Measurements from ENCODE around the gene LRRC10B.
"Not testable (repeated sequence)": the region's sequence is repeated elsewhere in the genome, so short reads cannot be mapped to it uniquely, and the experiment has no call there.

LRRC10B gene

DNA sequence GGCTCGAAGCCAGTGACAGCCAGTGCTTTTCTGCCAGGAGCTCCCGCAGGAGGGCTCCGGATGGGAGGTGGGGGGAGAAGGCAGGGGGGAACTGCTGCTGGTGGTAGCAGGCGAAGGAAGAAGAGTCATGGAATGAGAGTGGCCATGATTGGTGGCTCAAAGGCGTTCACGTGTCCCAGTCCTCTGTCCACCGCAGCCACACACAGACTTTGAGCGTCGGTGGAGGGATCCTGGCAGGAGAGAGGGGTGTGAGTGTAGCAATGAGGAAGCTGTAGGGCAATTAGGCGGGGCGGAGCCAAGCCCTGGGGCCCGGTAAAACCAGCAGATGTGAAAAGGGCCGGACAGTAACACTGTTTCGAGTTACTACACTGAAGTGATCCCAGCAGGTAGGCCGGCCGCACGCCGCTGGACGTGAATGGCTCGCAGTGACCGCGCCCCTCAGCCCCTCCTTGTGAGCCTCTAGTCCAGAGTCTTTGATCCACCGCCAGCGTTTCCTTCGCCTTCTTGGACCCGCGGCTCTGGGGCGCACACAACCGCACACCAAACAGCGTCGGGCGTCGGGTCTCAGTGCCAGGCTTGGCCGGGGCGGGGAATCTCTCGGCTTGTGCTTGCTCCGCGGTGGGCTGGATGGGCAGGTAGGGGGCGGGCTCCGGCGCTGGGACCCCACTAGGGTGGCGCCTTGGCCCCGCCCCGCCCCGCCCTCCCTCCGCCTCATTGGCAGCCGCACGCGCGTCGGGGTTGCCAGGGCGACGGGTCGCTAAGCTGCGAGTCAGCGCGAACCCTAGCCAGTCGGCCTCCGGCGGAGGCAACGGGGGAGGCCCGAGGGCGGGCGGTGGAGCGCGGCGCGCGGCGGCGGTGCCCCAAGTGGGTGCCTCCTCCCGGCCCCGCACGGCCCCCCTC, at the start of gene LRRC10B:
Gene LRRC10B, plus strand, starts transcription at position 788 of the 900 bp plus-strand sequence. CDS start 250 bp downstream, outside the sequence.
- peak; percentile 69 for DNase-seq (ENCODE audit: low spot score)

- DNase-seq (ENCODE audit: low spot score): no peak
These were observed 48.1 kb upstream of the LRRC10B start for GRCh38 chr11:61460474-61460881.

GRCh38 chr11:61460986-61461385, 47.6 kb upstream of the LRRC10B start:
- DNase-seq (ENCODE audit: low spot score): no peak

DNA sequence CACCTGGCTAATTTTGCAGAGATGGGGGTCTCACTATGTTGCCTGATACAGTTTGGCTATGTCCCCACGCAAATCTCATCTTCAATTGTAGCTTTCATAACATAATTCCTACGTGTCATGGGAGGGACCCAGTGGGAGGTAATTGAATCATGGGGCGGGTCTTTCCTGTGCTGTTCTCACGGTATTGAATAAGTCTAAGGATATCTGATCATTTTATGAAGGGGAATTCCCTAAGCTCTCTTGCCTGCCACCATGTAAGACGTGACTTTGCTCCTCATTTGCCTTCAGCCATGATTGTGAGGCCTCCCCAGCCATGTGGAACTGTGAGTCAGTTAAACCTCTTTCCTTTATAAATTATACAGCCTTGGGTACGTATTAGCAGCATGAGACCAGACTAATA, 40.9 kb upstream of the LRRC10B start:
- not testable (repeated sequence) for DNase-seq (ENCODE audit: low spot score)

GRCh38 chr11:61468002-61468401, 40.5 kb upstream of the LRRC10B start:
- no peak for DNase-seq (ENCODE audit: low spot score)

- no peak for DNase-seq (ENCODE audit: low spot score)
These were observed 36.3 kb upstream of the LRRC10B start for GRCh38 chr11:61472282-61472681.

DNA sequence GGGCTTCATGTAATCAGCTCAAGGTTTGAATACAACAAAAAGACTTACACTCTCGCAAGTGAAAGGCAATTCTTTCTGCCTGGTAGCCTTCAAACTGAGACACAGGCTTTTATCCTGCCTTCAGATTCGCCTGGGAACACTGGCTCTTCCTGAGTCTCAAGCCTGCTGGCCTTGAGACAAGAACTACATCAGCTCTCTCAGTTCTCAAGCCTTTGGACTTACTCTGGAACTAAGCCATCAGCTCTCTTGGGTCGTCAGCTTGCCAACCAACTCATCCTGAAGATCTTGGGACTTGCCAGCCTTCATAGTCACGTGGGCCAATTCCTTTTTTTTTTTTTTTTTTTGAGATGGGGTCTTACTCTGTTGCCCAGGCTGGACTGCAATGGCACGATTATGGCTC, 35.7 kb upstream of the LRRC10B start:
- no peak for DNase-seq (ENCODE audit: low spot score)

DNA sequence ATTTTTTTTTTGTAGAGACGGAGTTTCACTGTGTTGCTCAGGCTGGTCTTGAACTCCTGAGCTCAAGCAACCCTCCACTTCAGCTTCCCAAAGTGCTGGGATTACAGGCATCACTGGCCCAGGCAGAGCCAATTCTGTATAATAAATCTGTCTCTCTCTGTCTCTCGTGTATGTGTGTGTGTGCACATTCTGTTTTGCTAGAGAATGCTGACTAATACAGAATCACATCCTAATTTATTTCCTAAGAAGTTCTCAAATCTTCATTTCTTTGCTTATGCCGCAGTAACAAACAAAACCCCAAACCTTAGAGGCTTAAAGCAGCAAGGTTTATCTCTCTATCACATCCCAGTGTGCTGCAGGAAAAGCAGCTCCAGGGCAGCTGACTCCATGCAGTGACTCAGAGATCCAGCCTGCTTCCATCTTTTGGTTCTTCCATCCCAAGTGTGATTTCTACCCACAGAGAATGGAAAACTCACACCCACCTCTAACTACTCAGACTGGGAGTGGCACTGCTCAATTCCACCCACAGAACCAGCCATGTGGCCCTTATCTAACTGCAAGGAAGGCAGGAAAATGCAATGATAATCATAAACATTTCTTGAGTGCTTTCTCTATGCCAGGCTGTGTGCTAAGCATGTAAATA, 35.1 kb upstream of the LRRC10B start:
- peak; percentile 83 for DNase-seq (ENCODE audit: low spot score)

- no peak for DNase-seq (ENCODE audit: low spot score)
These were observed 34.4 kb upstream of the LRRC10B start for GRCh38 chr11:61474013-61474643.

DNA sequence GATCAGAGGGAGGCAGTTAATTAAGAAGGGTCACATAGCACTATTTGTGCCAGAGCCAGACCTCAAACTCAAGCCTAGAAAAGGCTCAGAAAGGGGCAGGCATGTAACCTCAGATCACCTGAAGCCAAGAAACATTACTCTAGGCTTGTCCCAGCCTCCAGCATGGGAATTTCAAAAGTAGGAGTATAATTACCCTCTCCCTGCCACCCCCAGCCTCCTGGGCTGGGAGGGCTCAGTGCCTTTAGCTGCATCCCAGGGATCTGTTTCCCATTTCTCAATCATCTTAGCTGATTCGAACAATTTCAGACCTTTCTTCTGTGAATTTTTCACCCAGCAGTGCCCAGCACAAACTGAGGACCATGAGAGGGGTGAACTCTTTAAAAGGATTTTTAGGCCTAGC, 33.1 kb upstream of the LRRC10B start:
- DNase-seq (ENCODE audit: low spot score): peak; percentile 70

DNA sequence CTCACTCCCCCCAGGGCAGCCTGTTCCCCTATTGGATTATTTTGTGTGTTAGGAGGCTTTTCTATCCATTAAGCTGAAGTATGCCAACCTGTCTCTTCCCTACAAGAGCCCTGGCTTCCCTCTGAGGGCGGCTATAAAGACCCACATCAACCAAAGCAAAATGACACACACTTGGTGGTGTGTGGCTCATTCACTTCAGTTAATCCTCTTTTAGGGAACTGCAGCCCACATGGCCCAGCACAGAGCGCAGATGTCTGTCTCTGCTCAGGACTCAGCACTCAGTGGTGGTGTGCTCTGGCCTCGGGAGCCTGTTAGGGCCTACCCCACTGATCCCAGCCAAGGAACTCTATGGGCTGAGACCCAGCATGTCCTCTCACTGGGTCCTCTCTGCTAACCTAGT, 32.2 kb upstream of the LRRC10B start:
- DNase-seq (ENCODE audit: low spot score): no peak

- DNase-seq (ENCODE audit: low spot score): no peak
These were observed 31.4 kb upstream of the LRRC10B start for GRCh38 chr11:61477126-61477525.

- DNase-seq (ENCODE audit: low spot score): no peak
These were observed 30.8 kb upstream of the LRRC10B start for GRCh38 chr11:61477727-61478148.

DNA sequence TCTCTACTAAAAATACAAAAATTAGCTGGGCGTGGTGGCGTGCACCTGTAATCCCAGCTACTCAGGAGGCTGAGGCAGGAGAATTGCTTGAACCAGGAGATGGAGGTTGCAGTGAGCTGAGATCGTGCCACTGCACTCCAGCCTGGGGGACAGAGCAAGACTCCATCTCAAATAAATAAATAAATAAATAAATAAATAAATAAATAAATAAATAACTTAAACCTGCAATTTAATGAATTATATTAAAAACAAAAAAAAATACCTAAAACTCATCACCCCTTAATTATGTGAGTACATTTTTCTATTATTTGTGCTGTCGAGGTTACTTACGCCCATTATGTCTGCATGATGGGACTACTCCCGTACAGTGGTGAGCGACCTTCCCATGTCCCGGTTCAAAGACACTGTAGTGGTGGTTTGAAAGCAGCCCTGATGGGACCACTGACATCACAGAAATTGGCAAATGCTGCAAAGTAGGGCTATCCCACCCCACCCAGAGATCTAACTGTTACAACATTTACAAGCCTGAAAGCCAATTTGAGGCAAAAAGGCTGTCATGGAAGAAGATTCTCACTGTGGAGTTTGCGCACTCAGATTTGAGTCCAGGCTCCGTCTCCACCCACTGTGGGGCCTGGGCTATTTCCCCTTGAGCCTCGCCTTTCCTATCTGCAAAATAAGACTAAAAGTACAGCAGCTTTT, 29.0 kb upstream of the LRRC10B start:
- DNase-seq (ENCODE audit: low spot score): not testable (repeated sequence)

- DNase-seq (ENCODE audit: low spot score): peak; percentile 65
These were observed 28.1 kb upstream of the LRRC10B start for GRCh38 chr11:61480261-61480993.

GRCh38 chr11:61480994-61481335, 27.6 kb upstream of the LRRC10B start:
- DNase-seq (ENCODE audit: low spot score): no peak

DNA sequence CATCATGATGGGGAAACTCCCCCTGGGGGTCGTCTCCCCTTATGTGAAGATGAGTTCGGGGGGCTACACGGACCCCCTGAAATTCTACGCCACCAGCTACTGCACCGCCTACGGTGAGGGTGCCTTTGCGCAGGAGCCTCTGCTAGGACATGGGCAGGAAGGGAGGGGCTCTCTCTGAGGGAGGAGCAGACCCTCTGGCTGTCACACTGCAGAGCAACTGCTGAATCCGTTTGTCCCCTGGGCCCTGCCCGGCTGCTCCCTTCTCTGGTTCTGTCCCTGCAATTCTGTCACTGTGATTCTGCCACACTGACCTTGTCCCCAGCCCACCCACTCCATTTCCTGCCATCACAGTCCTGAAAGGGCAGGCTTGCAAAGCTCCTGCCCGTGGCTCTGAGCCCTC, 26.7 kb upstream of the LRRC10B start:
- no peak for DNase-seq (ENCODE audit: low spot score)

- DNase-seq (ENCODE audit: low spot score): no peak
These were observed 26.0 kb upstream of the LRRC10B start for GRCh38 chr11:61482513-61482912.

GRCh38 chr11:61484541-61484940, 24.0 kb upstream of the LRRC10B start:
- no peak for DNase-seq (ENCODE audit: low spot score)

GRCh38 chr11:61485080-61485479, 23.5 kb upstream of the LRRC10B start:
- no peak for DNase-seq (ENCODE audit: low spot score)

- no peak for DNase-seq (ENCODE audit: low spot score)
These were observed 22.4 kb upstream of the LRRC10B start for GRCh38 chr11:61486011-61486620.
